ENCODE measurements around the gene SAA2. TPM values are rescaled to one million over a fixed set of nuclear protein-coding genes. Genes with fewer than 3 reads are reported as not detected.
"Not testable (repeated sequence)": the region's sequence is repeated elsewhere in the genome, so short reads cannot be mapped to it uniquely, and the experiment has no call there.

The SAA2 gene
- total RNA-seq, 3 donors from 2014 or later = 4.5 to 6.3 (median 5.0) TPM

DNA sequence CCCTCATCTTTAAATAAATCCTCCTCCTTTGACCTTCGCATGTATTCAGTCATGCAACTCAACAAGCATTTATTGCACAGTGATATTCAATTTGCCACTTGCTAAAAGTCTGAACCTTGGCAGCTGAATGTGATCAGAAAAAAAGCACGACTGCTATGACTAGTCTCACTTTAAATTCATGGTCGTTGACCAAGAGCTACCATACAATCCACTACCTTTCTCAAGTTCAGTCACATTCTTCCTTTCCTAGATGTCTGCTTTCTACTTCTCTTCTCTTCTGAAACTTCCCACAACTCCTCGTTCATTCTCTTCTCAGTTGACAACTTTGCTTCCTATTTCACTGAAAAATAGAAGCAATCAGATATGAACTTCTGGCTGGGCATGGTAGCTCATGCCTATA is 15.6 kb upstream of the SAA2 start:
- DNase-seq = no peak
- H3K9me3 Mint-ChIP-seq = no peaks in the 10 kb centered on the region
- ATAC-seq = no peak
- H3K4me3 Mint-ChIP-seq = no peak overlapping the region
- H3K27me3 Mint-ChIP-seq (ENCODE audit: low read depth) = peaks cover 2% of the 10 kb centered on the region
- H3K36me3 Mint-ChIP-seq (ENCODE audit: insufficient read depth) = no peaks in the 10 kb centered on the region
- H3K4me1 Mint-ChIP-seq (ENCODE audit: low read depth) = peaks cover 3% of the 10 kb centered on the region

DNA sequence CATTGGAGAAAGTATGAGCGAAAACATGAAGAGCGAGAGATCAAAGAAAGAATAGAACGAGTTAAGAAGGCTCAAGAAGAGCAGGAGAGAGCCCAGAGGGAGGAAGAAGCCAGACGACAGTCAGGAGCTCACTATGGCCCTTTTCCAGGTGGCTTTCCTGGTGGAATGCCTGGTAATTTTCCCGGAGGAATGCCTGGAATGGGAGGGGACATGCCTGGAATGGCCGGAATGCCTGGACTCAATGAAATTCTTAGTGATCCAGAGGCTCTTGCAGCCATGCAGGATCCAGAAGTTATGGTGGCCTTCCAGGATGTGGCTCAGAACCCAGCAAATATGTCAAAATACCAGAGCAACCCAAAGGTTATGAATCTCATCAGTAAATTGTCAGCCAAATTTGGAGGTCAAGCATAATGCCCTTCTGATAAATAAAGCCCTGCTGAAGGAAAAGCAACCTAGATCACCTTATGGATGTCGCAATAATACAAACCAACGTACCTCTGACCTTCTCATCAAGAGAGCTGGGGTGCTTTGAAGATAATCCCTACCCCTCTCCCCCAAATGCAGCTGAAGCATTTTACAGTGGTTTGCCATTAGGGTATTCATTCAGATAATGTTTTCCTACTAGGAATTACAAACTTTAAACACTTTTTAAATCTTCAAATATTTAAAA is 14.3 kb upstream of the SAA2 start:
- not testable (repeated sequence) for ATAC-seq; H3K4me3 Mint-ChIP-seq; H3K4me1 Mint-ChIP-seq (ENCODE audit: low read depth); H3K27me3 Mint-ChIP-seq (ENCODE audit: low read depth); DNase-seq; H3K36me3 Mint-ChIP-seq (ENCODE audit: insufficient read depth); H3K9me3 Mint-ChIP-seq

DNA sequence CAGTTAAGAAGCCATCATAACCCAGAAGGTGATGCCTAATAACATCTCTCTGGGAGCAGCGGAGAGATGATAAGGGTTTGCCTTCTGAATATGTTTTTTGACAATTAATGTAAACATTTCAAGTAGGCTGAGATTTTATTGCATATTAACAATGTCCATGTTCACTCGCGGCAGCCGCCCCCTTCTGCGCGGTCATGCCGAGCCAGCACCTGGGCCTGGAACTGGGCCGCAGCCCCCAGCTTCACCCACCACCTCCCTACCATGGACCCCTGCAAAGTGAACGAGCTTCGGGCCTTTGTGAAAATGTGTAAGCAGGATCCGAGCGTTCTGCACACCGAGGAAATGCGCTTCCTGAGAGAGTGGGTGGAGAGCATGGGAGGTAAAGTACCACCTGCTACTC is 13.3 kb upstream of the SAA2 start:
- Mint-ChIP-seq H3K4me1 (ENCODE audit: low read depth) (no peaks in the 10 kb centered on the region), H3K27me3 (ENCODE audit: low read depth) (peaks cover 2% of the 10 kb centered on the region), H3K36me3 (ENCODE audit: insufficient read depth) (no peaks in the 10 kb centered on the region), H3K4me3 (no peak overlapping the region), H3K9me3 (no peaks in the 10 kb centered on the region)
- no peak for DNase-seq
- no peak for ATAC-seq

DNA sequence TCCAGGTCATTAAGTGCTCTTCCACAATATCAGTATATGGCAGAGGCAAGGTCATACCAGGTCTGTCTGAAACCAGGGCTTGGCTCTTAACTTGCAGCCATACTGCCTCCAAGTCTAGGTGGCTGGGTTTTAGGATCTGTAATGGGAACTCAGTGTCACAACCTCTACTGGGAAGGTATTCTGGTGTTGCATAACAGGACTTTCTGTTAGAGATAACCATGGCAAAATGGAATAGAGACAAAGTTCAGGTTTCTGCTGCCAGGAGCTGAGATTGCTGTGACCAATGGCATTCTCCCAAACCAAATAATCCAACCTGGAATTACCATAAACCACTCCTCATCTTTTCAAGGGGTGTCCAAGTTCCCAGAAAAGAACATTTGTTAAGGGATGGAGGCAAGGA is 10.8 kb upstream of the SAA2 start:
- ATAC-seq (no peak), DNase-seq (no peak)
- Mint-ChIP-seq H3K36me3 (ENCODE audit: insufficient read depth) (no peaks in the 10 kb centered on the region), H3K4me3 (no peak overlapping the region), H3K4me1 (ENCODE audit: low read depth) (no peaks in the 10 kb centered on the region), H3K9me3 (no peaks in the 10 kb centered on the region), H3K27me3 (ENCODE audit: low read depth) (peaks cover 4% of the 10 kb centered on the region)

DNA sequence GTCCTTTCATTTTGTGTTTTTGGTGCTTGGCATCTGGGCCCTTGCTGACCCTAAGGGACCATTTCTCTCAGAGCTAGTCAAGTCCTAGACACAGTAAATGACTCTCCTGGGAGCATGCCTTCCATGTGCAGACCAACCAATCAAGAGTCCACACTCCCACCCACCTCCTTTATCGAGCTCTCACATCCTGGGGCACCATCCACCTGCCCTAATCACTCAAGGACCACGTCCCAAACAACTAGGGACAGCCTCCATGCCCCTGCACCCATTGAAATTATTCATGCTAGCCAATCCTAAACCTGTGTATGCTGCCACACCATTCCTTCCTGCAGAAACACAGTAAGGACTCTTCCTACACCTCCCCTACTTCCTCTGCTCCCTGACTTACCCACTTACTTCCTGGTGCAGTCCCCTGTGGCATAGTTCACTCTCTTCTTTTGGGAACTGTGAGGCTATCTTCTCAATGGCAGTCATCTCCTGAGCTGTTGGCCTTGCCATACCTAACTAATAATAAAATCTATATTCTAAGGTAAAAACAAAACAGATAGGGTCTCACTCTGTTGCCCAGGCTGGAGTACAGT is 6.4 kb upstream of the SAA2 start:
- H3K36me3 Mint-ChIP-seq (ENCODE audit: insufficient read depth) = no peaks in the 10 kb centered on the region
- DNase-seq (no peak), ATAC-seq (no peak)
- H3K9me3 Mint-ChIP-seq = no peaks in the 10 kb centered on the region
- no peaks in the 10 kb centered on the region for H3K4me1 Mint-ChIP-seq (ENCODE audit: low read depth)
- H3K27me3 Mint-ChIP-seq (ENCODE audit: low read depth) = peaks cover 4% of the 10 kb centered on the region
- H3K4me3 Mint-ChIP-seq = no peak overlapping the region

DNA sequence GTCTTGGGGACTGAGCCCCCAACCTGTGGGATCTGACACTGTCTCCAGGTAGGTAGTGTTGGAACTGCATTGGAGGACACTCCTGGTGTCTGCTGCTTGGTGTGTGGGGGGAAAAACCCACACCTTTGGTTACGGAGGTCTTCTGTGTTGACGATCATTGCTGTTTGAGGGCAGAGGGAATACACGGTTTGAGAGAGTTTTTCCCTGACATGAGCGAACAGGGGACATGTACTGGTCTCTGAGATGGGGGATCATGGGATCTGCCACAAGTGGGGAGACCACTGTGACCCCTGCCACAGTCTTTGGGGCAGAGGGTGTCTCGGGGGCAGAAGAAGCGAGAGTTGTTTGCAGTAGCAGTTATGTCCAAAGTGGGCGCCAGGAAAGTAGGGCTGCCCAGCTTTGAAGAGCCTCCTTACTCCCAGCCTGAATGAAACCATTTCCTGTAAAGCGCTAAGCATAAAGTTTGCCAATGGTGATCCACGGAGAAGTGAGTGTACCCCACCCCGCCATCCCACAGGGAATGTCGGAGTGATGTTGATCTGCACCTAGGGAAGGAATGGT is 5.4 kb upstream of the SAA2 start:
- H3K4me3 Mint-ChIP-seq = no peak overlapping the region
- no peak for ATAC-seq
- H3K4me1 Mint-ChIP-seq (ENCODE audit: low read depth) = no peaks in the 10 kb centered on the region
- no peak for DNase-seq
- H3K36me3 Mint-ChIP-seq (ENCODE audit: insufficient read depth) = no peaks in the 10 kb centered on the region
- no peaks in the 10 kb centered on the region for H3K9me3 Mint-ChIP-seq
- H3K27me3 Mint-ChIP-seq (ENCODE audit: low read depth) = peaks cover 2% of the 10 kb centered on the region

DNA sequence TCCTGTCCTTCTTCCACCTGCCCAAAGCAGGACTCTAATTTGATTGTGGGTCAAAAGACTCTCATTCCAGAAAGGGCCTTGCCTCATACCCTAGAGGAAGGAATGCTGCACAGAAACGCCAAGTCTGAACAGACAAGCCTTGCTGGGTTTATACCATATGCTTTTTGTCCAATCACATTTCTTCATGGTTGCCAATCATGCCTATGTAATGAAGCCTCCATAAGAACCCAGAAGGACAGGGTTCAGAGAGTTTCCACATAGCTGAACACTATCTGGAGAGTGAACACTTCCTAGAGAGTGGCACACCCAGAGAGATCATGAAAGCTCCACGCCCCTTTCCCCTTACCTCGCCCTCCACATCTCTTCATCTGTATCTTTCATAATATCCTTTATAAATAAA is 4.8 kb upstream of the SAA2 start:
- no peaks in the 10 kb centered on the region for H3K4me1 Mint-ChIP-seq (ENCODE audit: low read depth)
- H3K27me3 Mint-ChIP-seq (ENCODE audit: low read depth) = peaks cover 2% of the 10 kb centered on the region
- H3K9me3 Mint-ChIP-seq = no peaks in the 10 kb centered on the region
- no peak overlapping the region for H3K4me3 Mint-ChIP-seq
- no peaks in the 10 kb centered on the region for H3K36me3 Mint-ChIP-seq (ENCODE audit: insufficient read depth)
- no peak for DNase-seq
- ATAC-seq = no peak

DNA sequence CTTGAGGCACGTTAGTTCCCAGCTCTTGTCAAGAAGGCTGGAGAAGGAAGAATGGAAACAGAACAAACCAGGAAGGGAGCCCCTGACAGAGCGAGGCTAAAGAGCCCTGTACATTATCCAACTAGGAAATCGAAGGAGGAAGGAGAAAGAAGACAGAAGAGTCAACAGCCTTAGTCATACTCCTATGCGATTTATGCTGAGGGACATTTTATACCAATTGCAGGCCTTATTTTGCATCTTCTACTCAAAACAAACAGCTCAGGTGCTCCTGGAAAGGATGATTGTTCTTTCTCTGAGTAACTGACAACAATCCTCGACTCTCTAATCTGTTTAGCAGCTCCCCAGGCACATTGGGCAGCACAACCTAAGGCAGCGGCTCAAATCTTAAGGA is 1.3 kb downstream of the SAA2 start:
- not testable (repeated sequence) for H3K36me3 Mint-ChIP-seq (ENCODE audit: insufficient read depth); DNase-seq; H3K9me3 Mint-ChIP-seq; H3K27me3 Mint-ChIP-seq (ENCODE audit: low read depth)
- Mint-ChIP-seq H3K4me1 (ENCODE audit: low read depth) (peaks cover 19% of the 10 kb centered on the region), H3K4me3 (peak overlapping the region; percentile 71)
- ATAC-seq = peak in 1 of 2 donors; percentile 15

DNA sequence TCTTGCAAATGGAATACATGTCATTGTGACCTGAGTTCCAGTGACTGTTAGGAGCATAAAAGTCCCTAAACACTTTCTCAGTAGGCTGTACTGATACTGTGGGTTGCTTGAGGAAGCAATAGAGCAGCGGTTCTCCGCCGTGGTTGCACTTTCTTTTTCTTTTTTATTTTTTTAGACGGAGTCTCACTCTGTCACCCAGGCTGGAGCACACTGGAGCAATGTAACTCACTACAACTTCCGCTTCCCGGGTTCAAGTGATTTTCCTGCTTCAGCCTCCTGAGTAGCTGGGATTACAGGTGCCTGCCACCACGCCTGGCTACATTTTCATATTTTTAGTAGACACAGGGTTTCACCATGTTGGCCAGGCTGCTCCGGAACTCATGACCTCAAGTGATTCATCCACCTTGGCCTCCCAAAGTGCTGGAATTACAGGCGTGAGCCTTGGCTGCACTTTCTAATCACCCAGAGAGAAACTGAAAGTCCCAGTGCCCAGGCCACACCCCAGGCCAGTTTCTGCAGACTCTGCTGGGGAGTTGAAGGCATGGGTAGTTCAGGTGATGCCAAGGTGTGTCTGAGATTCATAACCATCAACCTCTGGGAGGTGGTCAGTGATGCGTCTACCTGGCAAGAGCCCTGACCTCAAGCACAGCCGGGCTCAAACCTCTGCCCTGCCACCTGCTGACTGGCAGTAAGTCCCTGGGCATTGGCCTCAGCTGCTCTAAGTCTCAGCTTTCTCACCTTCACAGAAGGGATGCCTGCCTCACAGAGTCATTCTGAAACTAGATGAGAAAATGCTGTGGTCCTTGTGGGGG is 1.9 kb downstream of the SAA2 start:
- Mint-ChIP-seq H3K4me3 (peak overlapping the region; percentile 71), H3K4me1 (ENCODE audit: low read depth) (peaks cover 19% of the 10 kb centered on the region)
- ATAC-seq = peak; percentile 69 to 72
- H3K27me3 Mint-ChIP-seq (ENCODE audit: low read depth); DNase-seq; H3K9me3 Mint-ChIP-seq; H3K36me3 Mint-ChIP-seq (ENCODE audit: insufficient read depth): not testable (repeated sequence)

DNA sequence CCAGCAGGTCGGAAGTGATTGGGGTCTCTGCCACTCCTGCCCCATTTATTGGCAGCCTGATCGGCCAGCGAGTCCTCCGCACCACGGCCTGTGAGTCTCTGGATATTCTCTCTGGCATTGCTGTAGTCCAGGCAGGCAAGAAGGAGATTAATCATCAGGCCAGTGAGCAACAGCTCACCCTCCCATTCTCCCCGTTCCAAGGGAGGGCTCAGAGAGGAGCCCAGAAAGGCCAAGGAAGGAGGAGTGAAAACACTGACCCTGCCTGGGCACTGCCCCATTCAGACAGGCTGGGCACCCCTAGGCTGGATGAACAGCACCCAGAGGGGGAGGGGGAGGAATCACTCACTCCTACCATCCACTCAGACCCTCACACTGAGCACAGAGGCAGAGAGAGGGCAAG is 3.1 kb downstream of the SAA2 start:
- Mint-ChIP-seq H3K9me3 (no peaks in the 10 kb centered on the region), H3K4me1 (ENCODE audit: low read depth) (peaks cover 19% of the 10 kb centered on the region), H3K4me3 (no peak overlapping the region), H3K27me3 (ENCODE audit: low read depth) (no peaks in the 10 kb centered on the region), H3K36me3 (ENCODE audit: insufficient read depth) (no peaks in the 10 kb centered on the region)
- DNase-seq (no peak), ATAC-seq (no peak)

DNA sequence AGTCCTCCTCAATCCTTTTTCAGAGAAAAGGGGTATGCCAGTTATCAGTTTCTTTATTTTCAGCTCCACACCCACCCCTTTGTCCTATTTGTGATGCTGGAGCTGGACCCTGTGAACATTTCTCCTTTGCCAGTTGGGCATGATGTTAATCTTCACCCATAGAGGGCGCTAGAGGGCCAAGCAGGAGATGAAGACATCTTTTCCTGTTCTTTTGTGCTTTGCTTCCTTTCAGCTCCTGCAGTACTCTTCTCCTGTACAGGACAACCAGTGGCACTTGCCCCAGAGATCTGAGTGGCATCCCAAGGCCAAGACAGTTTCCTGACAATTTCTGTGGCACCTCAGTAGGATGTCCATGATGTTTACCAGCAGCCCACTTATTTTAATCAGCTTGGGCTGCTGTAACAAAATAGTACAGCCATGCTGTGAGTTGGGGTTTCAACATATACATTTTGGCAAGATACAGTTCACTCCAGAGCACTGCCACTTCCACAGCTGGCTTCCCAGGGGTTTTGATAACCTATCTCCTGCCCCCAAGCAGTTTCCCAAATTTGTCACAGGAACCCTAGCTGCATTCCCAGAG is 4.6 kb downstream of the SAA2 start:
- peak; percentile 46 for DNase-seq
- Mint-ChIP-seq H3K36me3 (ENCODE audit: insufficient read depth) (no peaks in the 10 kb centered on the region), H3K4me1 (ENCODE audit: low read depth) (peaks cover 19% of the 10 kb centered on the region), H3K4me3 (no peak overlapping the region), H3K27me3 (ENCODE audit: low read depth) (peaks cover 7% of the 10 kb centered on the region), H3K9me3 (no peaks in the 10 kb centered on the region)
- no peak for ATAC-seq

DNA sequence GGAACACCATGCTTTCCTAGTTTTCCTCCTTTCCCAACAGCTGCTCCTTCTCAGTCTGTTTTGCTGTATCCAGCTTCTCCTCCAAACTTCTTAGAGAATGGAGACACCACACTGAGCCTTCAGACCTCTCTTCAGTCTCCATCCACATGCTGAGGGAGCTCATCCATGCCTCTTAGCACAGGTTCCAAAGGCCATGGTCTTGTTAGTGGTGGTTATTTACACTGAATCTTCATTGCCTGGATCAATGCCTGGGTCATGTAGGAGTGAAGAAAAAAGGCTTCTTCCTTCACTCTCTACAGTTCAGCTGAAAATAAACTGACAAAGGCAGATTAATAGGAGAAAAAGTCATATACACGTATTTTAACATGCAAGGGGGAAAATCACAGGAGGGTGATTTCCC is 8.8 kb downstream of the SAA2 start:
- H3K36me3 Mint-ChIP-seq (ENCODE audit: insufficient read depth) = no peaks in the 10 kb centered on the region
- ATAC-seq (no peak), DNase-seq (no peak)
- no peak overlapping the region for H3K4me3 Mint-ChIP-seq
- peaks cover 22% of the 10 kb centered on the region for H3K27me3 Mint-ChIP-seq (ENCODE audit: low read depth)
- no peaks in the 10 kb centered on the region for H3K9me3 Mint-ChIP-seq
- H3K4me1 Mint-ChIP-seq (ENCODE audit: low read depth) = peaks cover 5% of the 10 kb centered on the region

DNA sequence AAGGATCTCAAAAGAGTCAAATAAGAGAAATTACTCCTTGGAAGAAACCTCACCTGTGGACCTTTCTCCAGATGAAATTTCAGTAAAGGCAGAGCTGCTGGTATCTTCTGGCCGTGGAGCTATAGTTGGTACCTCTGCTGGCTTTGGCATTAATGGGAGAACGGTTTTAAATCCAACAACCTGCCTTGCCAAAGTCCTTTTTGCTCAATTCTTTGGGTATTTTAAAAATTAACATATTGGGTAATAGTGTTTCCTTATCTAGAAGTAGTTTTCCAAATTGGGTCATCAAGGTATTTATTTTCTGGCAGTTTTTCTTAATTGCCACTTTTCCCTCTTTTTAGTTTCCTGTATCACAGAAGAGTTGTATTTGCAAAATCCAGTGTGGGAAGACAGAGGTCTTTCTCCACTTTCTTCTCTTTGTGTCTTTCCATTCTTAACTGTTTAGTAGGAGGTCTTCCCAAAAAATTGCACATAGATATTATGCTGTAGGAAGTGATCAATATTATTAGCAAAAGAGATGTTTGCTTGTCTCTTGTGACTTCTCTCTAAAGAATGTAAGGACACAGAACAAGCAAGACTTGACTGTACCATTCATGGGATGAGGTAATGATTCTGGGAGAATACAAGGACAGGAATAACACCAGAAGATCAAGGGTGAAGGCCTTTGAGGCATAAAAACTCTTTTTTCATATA is 11.7 kb downstream of the SAA2 start, which contains the start of gene SAA4:
Gene SAA4 (minus strand): TSS at position 139 of the 693 bp plus-strand sequence. CDS start 876 bp downstream, outside the sequence.
- Mint-ChIP-seq H3K9me3 (no peaks in the 10 kb centered on the region), H3K27me3 (ENCODE audit: low read depth) (peaks cover 22% of the 10 kb centered on the region), H3K36me3 (ENCODE audit: insufficient read depth) (no peaks in the 10 kb centered on the region), H3K4me3 (no peak within 1 kb of the TSS), H3K4me1 (ENCODE audit: low read depth) (no peaks in the 10 kb centered on the region)
- DNase-seq (no peak), ATAC-seq (no peak)
